A549 (cell line): ENCODE results near the gene MEG3.

Source experiments
- CTCF ChIP-seq: fragments of >200 bp; sonication (Bioruptor Twin); formaldehyde crosslinking; IDR thresholded peaks from 3 replicates; pipeline ENCODE4 v1.5.1; 2016
- HMGXB4 ChIP-seq: fragments of 250-450 bp; sonication (Bioruptor Pico); IDR thresholded peaks from 2 replicates; pipeline ENCODE4 v1.5.0; 2021; ENCODE audit warnings: mild to moderate bottlenecking, moderate library complexity, borderline replicate concordance
- JUN ChIP-seq, 2 experiments: fragments of >200 bp; sonication (Bioruptor Twin); formaldehyde crosslinking; IDR thresholded peaks; 2 replicates in 1 of 2; 3 replicates in 1 of 2; pipeline ENCODE4 v1.6.1; 2016 to 2017
- JUNB ChIP-seq: fragments of >200 bp; sonication (Bioruptor Twin); formaldehyde crosslinking; IDR thresholded peaks from 2 replicates; pipeline ENCODE4 v1.6.1; 2016
- MAX ChIP-seq: IDR thresholded peaks from 2 replicates; pipeline ENCODE4 v1.6.1; 2012
- NR3C1 ChIP-seq: fragments of >200 bp; sonication (Bioruptor Twin); formaldehyde crosslinking; IDR thresholded peaks from 3 replicates; pipeline ENCODE4 v1.6.1; 2017
- POLR2A ChIP-seq: IDR thresholded peaks from 2 replicates; pipeline ENCODE4 v1.6.1; 2012; ENCODE audit warnings: mild to moderate bottlenecking, low read length
- POLR2AphosphoS2 ChIP-seq: conservative IDR thresholded peaks from 2 replicates; pipeline ENCODE4 v1.6.1; 2012; ENCODE audit warnings: low read length, improper control_type of control experiment, inconsistent platforms
- USF2 ChIP-seq: fragments of 450-650 bp; IDR thresholded peaks from 2 replicates; pipeline ENCODE4 v1.6.1; 2014; ENCODE audit warnings: antibody characterized with exemption
- ZSCAN20 ChIP-seq: fragments of 250-450 bp; sonication (Bioruptor Pico); IDR thresholded peaks from 2 replicates; pipeline ENCODE4 v1.8.0; 2022; ENCODE audit warnings: mild to moderate bottlenecking, moderate library complexity

GRCh38 chr14:100802766-100803165 is 23.2 kb upstream of the MEG3 start:
- TF ChIP-seq MAX = no peak
- TF ChIP-seq JUN (IDR thresholded peaks at IDR 0.05) = no peak
- no peak for TF ChIP-seq CTCF
- no peak for TF ChIP-seq ZSCAN20
- TF ChIP-seq POLR2A = no peak
- no peak for TF ChIP-seq POLR2AphosphoS2
- no peak for TF ChIP-seq NR3C1
- no peak for TF ChIP-seq USF2
- no peak for TF ChIP-seq JUNB
- no peak for TF ChIP-seq HMGXB4 (CRISPR knock-in tag)
